Measurements from ENCODE around the gene TRAF7.
A peak's percentile ranks its signal among the peaks of the same experiment; 100 is the strongest.
"Not testable (repeated sequence)": the region's sequence is repeated elsewhere in the genome, so short reads cannot be mapped to it uniquely, and the experiment has no call there.

The TRAF7 gene

DNA sequence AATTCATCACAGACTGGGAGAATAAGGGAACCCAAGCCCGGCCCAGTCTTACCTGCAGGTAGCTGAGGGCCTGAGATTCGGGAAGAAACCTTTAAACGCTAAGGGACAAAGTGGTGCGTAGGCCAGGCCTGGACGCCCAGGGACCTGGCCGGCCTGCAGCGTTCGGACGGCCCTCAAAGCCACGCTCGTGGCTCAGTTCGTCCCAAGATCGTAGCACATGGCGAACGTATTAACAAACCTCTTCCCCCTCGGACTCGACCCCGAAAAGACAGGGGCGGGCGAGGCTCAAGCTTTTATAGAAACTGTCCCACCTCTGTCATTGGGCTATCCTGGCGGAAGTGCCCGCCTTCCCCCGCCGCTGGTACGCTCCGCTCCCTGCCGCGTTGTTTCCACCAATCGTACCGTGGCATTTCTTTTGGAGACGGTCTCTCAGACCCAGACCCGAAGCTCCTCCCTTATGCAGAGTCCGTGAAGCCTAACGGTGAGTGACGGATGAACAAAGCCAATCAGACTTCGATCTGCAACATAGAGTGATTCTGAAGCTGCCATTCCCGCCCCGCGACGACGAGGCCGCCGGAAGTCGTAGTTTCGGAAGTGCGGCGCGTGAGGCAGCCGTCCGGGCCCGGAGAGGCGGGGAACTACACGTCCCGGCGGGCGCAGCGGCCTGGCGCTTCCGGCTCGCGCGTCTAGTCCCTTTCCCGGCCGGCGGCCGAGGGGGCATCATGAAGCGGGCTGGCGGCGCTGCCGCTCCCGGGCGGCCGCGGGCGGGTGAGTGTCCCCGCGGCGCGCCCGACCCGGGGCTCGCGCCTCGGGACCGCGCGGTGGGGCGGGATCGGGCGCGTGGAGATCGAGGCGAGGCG is at the start of gene TRAF7:
Gene TRAF7 (plus strand): TSS at position 692 of the 860 bp plus-strand sequence. CDS start 8,139 bp downstream, outside the sequence.
- H3K27ac ChIP-seq (ENCODE audit: low read length), result peak within 1 kb of the TSS; percentile 89
- H3K4me1 ChIP-seq (ENCODE audit: control insufficient read depth in 1 of 2, insufficient read depth in 2 of 2, low read length in 2 of 2), result peaks cover 21 to 82% of the 10 kb centered on the region in 2 donors
- H3K36me3 ChIP-seq (ENCODE audit: control insufficient read depth in 1 of 2, insufficient read depth in 2 of 2, low read length in 2 of 2), result peaks cover 4 to 5% of the 10 kb centered on the region in 2 donors
- H3K27me3 ChIP-seq (ENCODE audit: low read depth, low read length), result no peaks in the 10 kb centered on the region
- peak within 1 kb of the TSS; percentile 96 to 97 for H3K4me3 ChIP-seq (ENCODE audit: low read depth in 1 of 2, low read length in 2 of 2)
- no peaks in the 10 kb centered on the region for H3K9me3 ChIP-seq (ENCODE audit: control insufficient read depth in 1 of 2, low read length in 2 of 2)

GRCh38 chr16:2106211-2106610 is 49.4 kb upstream of the TRAF7 start:
- H3K4me1 ChIP-seq (ENCODE audit: control insufficient read depth in 1 of 2, insufficient read depth in 2 of 2, low read length in 2 of 2); H3K27ac ChIP-seq (ENCODE audit: low read length): not testable (repeated sequence)

DNA sequence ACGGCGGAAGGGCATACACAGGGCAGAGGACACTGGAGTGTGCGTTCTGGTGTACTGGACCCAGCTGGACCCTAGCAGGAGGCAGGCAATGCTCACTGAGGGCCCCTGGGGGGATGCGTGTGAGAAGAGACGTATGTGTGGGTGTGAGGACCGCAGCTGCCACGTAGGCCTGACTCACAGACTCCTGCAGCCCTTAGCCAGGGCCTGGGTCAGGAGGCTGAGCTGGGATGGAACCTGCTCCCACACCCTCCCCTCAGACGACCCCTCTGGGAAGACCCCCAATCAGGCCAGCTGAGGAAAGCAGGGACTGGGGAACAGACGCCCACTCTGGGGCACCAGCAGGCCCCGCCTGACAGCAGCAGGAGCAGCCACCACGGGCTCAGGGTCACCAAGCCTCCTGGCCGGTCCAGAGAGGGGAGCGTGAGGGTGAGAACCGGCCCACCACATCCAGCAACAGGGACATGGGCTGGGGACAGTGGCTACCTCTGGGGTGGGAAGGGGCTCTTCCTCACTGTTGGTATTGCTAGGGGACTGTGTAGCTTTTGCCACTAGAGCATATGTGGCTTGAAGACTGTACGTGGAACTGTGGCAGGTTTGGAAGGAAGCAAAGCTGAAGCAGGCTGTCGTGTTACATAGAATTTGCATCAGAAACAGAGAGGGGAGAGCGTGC is 48.3 kb upstream of the TRAF7 start:
- H3K9me3 ChIP-seq (ENCODE audit: control insufficient read depth in 1 of 2, low read length in 2 of 2); H3K27ac ChIP-seq (ENCODE audit: low read length); H3K4me3 ChIP-seq (ENCODE audit: low read depth in 1 of 2, low read length in 2 of 2); H3K27me3 ChIP-seq (ENCODE audit: low read depth, low read length); H3K4me1 ChIP-seq (ENCODE audit: control insufficient read depth in 1 of 2, insufficient read depth in 2 of 2, low read length in 2 of 2): not testable (repeated sequence)
- H3K36me3 ChIP-seq (ENCODE audit: control insufficient read depth in 1 of 2, insufficient read depth in 2 of 2, low read length in 2 of 2), result peaks cover 0 to 70% of the 10 kb centered on the region in 2 donors

More at GRCh38 chr16:2106211-2106610, 49.4 kb upstream of the TRAF7 start:
- H3K9me3 ChIP-seq (ENCODE audit: control insufficient read depth in 1 of 2, low read length in 2 of 2); H3K4me3 ChIP-seq (ENCODE audit: low read depth in 1 of 2, low read length in 2 of 2); H3K27me3 ChIP-seq (ENCODE audit: low read depth, low read length): not testable (repeated sequence)
- H3K36me3 ChIP-seq (ENCODE audit: control insufficient read depth in 1 of 2, insufficient read depth in 2 of 2, low read length in 2 of 2), result peaks cover 0 to 61% of the 10 kb centered on the region in 2 donors

- peaks cover 0 to 67% of the 10 kb centered on the region in 2 donors for H3K36me3 ChIP-seq (ENCODE audit: control insufficient read depth in 1 of 2, insufficient read depth in 2 of 2, low read length in 2 of 2)
- not testable (repeated sequence) for H3K27ac ChIP-seq (ENCODE audit: low read length); H3K27me3 ChIP-seq (ENCODE audit: low read depth, low read length); H3K4me3 ChIP-seq (ENCODE audit: low read depth in 1 of 2, low read length in 2 of 2); H3K4me1 ChIP-seq (ENCODE audit: control insufficient read depth in 1 of 2, insufficient read depth in 2 of 2, low read length in 2 of 2); H3K9me3 ChIP-seq (ENCODE audit: control insufficient read depth in 1 of 2, low read length in 2 of 2)
These were observed 47.8 kb upstream of the TRAF7 start for GRCh38 chr16:2107791-2108125.

- not testable (repeated sequence) for H3K27ac ChIP-seq (ENCODE audit: low read length); H3K4me3 ChIP-seq (ENCODE audit: low read depth in 1 of 2, low read length in 2 of 2); H3K27me3 ChIP-seq (ENCODE audit: low read depth, low read length); H3K4me1 ChIP-seq (ENCODE audit: control insufficient read depth in 1 of 2, insufficient read depth in 2 of 2, low read length in 2 of 2); H3K9me3 ChIP-seq (ENCODE audit: control insufficient read depth in 1 of 2, low read length in 2 of 2)
- H3K36me3 ChIP-seq (ENCODE audit: control insufficient read depth in 1 of 2, insufficient read depth in 2 of 2, low read length in 2 of 2), result peaks cover 0 to 62% of the 10 kb centered on the region in 2 donors
These were observed 46.9 kb upstream of the TRAF7 start for GRCh38 chr16:2108446-2109270.

DNA sequence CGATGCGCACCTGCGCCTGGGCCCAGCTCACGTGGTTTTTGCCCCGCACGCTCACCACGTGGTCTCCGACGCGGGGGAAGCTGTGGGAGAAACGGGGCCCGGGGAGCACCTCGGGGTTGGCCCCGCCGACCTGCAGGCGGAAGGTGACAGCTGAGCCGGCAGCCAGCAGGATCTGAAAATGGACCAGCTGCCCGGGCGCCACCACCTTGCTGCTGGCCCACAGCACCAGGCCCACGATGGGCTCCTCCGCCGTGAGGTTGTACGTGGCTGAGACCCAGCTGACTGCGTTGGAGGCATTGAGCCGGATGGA is 46.4 kb upstream of the TRAF7 start:
- H3K4me3 ChIP-seq (ENCODE audit: low read depth in 1 of 2, low read length in 2 of 2); H3K4me1 ChIP-seq (ENCODE audit: control insufficient read depth in 1 of 2, insufficient read depth in 2 of 2, low read length in 2 of 2); H3K27me3 ChIP-seq (ENCODE audit: low read depth, low read length); H3K9me3 ChIP-seq (ENCODE audit: control insufficient read depth in 1 of 2, low read length in 2 of 2); H3K27ac ChIP-seq (ENCODE audit: low read length): not testable (repeated sequence)
- H3K36me3 ChIP-seq (ENCODE audit: control insufficient read depth in 1 of 2, insufficient read depth in 2 of 2, low read length in 2 of 2), result peaks cover 0 to 68% of the 10 kb centered on the region in 2 donors

DNA sequence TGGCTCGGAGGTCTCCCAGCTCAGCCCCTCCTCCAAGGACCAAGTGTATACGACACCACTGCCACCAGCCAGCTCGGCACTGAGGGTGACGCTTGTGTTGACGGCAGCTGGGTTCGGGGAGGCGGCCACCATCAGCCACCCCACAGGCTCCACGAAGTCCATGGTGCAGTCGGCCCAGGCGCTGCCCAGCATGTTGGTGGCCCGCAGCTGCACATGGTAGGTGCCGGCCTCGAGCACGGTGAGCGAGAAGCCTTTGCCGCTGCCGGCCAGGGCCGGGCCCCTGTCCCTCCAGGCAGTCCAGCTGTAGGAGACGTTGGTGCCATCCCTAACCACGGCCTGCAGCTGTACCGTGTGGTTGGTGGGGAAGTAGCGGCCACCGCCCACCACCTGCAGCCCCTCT is 45.7 kb upstream of the TRAF7 start:
- H3K9me3 ChIP-seq (ENCODE audit: control insufficient read depth in 1 of 2, low read length in 2 of 2); H3K4me1 ChIP-seq (ENCODE audit: control insufficient read depth in 1 of 2, insufficient read depth in 2 of 2, low read length in 2 of 2); H3K4me3 ChIP-seq (ENCODE audit: low read depth in 1 of 2, low read length in 2 of 2); H3K27me3 ChIP-seq (ENCODE audit: low read depth, low read length); H3K27ac ChIP-seq (ENCODE audit: low read length): not testable (repeated sequence)
- peaks cover 0 to 72% of the 10 kb centered on the region in 2 donors for H3K36me3 ChIP-seq (ENCODE audit: control insufficient read depth in 1 of 2, insufficient read depth in 2 of 2, low read length in 2 of 2)

GRCh38 chr16:2110332-2111008 is 45.1 kb upstream of the TRAF7 start:
- H3K36me3 ChIP-seq (ENCODE audit: control insufficient read depth in 1 of 2, insufficient read depth in 2 of 2, low read length in 2 of 2), result peaks cover 0 to 67% of the 10 kb centered on the region in 2 donors
- H3K27me3 ChIP-seq (ENCODE audit: low read depth, low read length); H3K9me3 ChIP-seq (ENCODE audit: control insufficient read depth in 1 of 2, low read length in 2 of 2); H3K27ac ChIP-seq (ENCODE audit: low read length); H3K4me3 ChIP-seq (ENCODE audit: low read depth in 1 of 2, low read length in 2 of 2); H3K4me1 ChIP-seq (ENCODE audit: control insufficient read depth in 1 of 2, insufficient read depth in 2 of 2, low read length in 2 of 2): not testable (repeated sequence)

DNA sequence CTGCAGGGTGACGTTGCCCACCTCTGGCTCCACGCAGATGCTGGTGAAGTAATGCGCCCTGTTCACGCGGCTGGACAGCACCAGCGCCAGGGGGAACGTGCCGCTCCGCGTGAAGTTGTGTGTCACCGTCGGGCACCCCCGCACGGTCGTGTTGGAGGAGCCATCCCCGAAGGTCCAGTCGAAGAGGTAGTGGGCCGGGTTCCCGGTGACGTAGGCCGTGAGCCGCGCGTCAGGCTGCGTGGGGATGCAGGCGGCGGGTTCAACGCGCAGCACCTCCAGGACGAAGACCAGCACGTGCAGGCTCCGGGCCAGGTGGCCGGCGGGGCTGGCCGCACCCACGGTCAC is 44.6 kb upstream of the TRAF7 start:
- not testable (repeated sequence) for H3K27ac ChIP-seq (ENCODE audit: low read length); H3K4me1 ChIP-seq (ENCODE audit: control insufficient read depth in 1 of 2, insufficient read depth in 2 of 2, low read length in 2 of 2); H3K9me3 ChIP-seq (ENCODE audit: control insufficient read depth in 1 of 2, low read length in 2 of 2); H3K4me3 ChIP-seq (ENCODE audit: low read depth in 1 of 2, low read length in 2 of 2); H3K27me3 ChIP-seq (ENCODE audit: low read depth, low read length)
- peaks cover 0 to 63% of the 10 kb centered on the region in 2 donors for H3K36me3 ChIP-seq (ENCODE audit: control insufficient read depth in 1 of 2, insufficient read depth in 2 of 2, low read length in 2 of 2)

DNA sequence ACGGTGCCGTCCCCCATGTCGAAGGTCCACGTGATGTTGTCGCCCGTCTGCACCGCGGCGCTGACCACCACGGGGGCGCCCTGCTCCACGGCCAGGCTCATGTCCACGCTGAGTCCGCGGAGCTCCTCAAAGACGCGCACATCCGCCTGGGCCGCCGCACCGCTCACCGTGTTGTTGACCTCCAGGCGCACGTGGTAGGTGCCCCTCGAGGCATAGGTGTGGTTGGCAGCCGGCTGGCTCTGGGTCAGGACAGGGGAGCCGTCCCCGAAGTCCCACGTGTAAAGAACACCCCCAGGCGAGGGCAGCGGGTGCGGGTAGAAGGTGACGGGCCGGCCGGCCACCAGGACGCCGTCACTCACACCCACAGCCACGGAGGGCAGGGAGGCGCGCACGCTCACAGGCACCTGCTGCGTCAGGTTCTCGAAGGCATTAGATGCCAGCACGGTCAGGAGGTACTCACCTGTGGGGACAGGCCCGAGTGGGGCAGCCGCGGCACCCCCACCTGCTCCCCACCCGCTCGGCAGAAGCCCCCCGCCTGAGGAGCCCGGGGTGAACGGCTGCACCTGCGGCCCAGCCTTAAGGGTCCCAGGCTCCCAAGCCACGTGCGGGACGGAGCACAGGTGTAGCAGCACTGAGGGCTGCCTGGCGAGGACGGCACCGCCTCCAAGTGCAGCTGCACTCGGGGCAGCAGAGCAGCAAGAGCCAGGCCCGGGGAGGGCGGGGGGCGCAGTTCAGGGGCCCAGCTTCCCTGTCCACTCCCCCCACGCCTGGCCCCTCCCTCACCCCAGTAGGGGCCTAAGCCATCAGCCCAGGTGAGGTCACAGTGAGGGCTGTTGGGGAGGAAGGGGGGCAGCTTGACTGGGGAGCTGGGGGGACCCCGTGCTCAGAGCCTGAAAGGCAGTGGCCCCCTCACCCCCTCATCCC is 43.9 kb upstream of the TRAF7 start:
- not testable (repeated sequence) for H3K27ac ChIP-seq (ENCODE audit: low read length); H3K4me3 ChIP-seq (ENCODE audit: low read depth in 1 of 2, low read length in 2 of 2); H3K27me3 ChIP-seq (ENCODE audit: low read depth, low read length); H3K9me3 ChIP-seq (ENCODE audit: control insufficient read depth in 1 of 2, low read length in 2 of 2); H3K4me1 ChIP-seq (ENCODE audit: control insufficient read depth in 1 of 2, insufficient read depth in 2 of 2, low read length in 2 of 2)
- H3K36me3 ChIP-seq (ENCODE audit: control insufficient read depth in 1 of 2, insufficient read depth in 2 of 2, low read length in 2 of 2), result peaks cover 0 to 58% of the 10 kb centered on the region in 2 donors
